Astrocyte (in vitro differentiated cells and primary cell): ENCODE data around the gene DDIT4L. TPM values are rescaled to one million over a fixed set of nuclear protein-coding genes. Genes with fewer than 3 reads are reported as not detected.

Experiments used
- DNase-seq: peaks from one replicate; pipeline ENCODE4 v3.0.0-alpha.2; 2010; ENCODE audit warnings: low read depth
- FAIRE-seq: peaks from 2 replicates; lab custom pipeline; 2011; peaks lifted over from hg19 to GRCh38; lab: Jason Lieb, UNC
- H2AFZ ChIP-seq: 2 replicates; pipeline ENCODE4 v1.6.0; 2012; ENCODE audit warnings: low read depth, low read length, inconsistent platforms
- H3K27ac ChIP-seq: 2 replicates; pipeline ENCODE4 v1.5.1; 2011; ENCODE audit warnings: low read depth, low read length, inconsistent platforms
- H3K27me3 ChIP-seq: 2 replicates; pipeline ENCODE4 v1.6.0; 2011; ENCODE audit warnings: low read length, inconsistent platforms; ENCODE audit not compliant: insufficient read depth
- H3K36me3 ChIP-seq: 2 replicates; pipeline ENCODE4 v1.5.1; 2011; ENCODE audit warnings: low read length, inconsistent platforms; ENCODE audit not compliant: insufficient read depth
- H3K4me1 ChIP-seq: 2 replicates; pipeline ENCODE4 v1.5.1; 2011; ENCODE audit warnings: low read length, inconsistent platforms; ENCODE audit not compliant: insufficient read depth
- H3K4me2 ChIP-seq: 2 replicates; pipeline ENCODE4 v1.6.0; 2012; ENCODE audit warnings: low read length, inconsistent platforms
- H3K4me3 ChIP-seq: 2 replicates; pipeline ENCODE4 v1.5.1; 2011; ENCODE audit warnings: low read depth, mild to moderate bottlenecking, low read length, inconsistent platforms; ENCODE audit not compliant: insufficient read depth
- H3K79me2 ChIP-seq: 2 replicates; pipeline ENCODE4 v1.6.0; 2012; ENCODE audit warnings: mild to moderate bottlenecking, low read length, inconsistent platforms; ENCODE audit not compliant: insufficient read depth
- H3K9ac ChIP-seq: 2 replicates; pipeline ENCODE4 v1.6.0; 2012; ENCODE audit warnings: mild to moderate bottlenecking, low read length, inconsistent platforms
- H3K9me3 ChIP-seq: 2 replicates; pipeline ENCODE4 v1.5.1; 2012; ENCODE audit warnings: low read depth, mild to moderate bottlenecking, low read length, inconsistent platforms; ENCODE audit not compliant: insufficient read depth
- H4K20me1 ChIP-seq: 2 replicates; pipeline ENCODE4 v1.6.0; 2012; ENCODE audit warnings: low read length, inconsistent platforms; ENCODE audit not compliant: insufficient read depth
- H3K27ac Mint-ChIP-seq: one replicate; pipeline ENCODE4 v1.8.0; 2021; ENCODE audit warnings: mild to moderate bottlenecking, mixed read lengths; ENCODE audit not compliant: unreplicated experiment
- H3K27me3 Mint-ChIP-seq: one replicate; pipeline ENCODE4 v1.8.0; 2021; ENCODE audit warnings: low read depth, mixed read lengths; ENCODE audit not compliant: unreplicated experiment
- H3K36me3 Mint-ChIP-seq: one replicate; pipeline ENCODE4 v1.8.0; 2021; ENCODE audit warnings: low read depth, mixed read lengths; ENCODE audit not compliant: unreplicated experiment
- H3K4me1 Mint-ChIP-seq: one replicate; pipeline ENCODE4 v1.8.0; 2021; ENCODE audit warnings: low read depth, mixed read lengths; ENCODE audit not compliant: unreplicated experiment
- H3K4me3 Mint-ChIP-seq: one replicate; pipeline ENCODE4 v1.8.0; 2021; ENCODE audit warnings: mild to moderate bottlenecking, moderate library complexity, mixed read lengths; ENCODE audit not compliant: unreplicated experiment
- H3K9me3 Mint-ChIP-seq: one replicate; pipeline ENCODE4 v1.8.0; 2021; ENCODE audit warnings: mild to moderate bottlenecking, mixed read lengths; ENCODE audit not compliant: unreplicated experiment
- EZH2 ChIP-seq: IDR thresholded peaks from 2 replicates; pipeline ENCODE4 v1.6.1; 2012; ENCODE audit warnings: mild to moderate bottlenecking, low read length, inconsistent platforms; ENCODE audit not compliant: insufficient read depth
- total RNA-seq: library from RNA; stranded (reverse); gene quantifications from 2 replicates; pipeline ENCODE4 v1.2.1, GENCODE V29; 2021
- TF ChIP-seq, protein P1 (sequence below): IDR thresholded peaks from 2 replicates; pipeline ENCODE4 v1.5.1; 2011; ENCODE audit warnings: low read depth, mild to moderate bottlenecking, inconsistent platforms, low read length, moderate library complexity; ENCODE audit not compliant: insufficient read depth

Gene DDIT4L
- total RNA-seq, 1 donor from 2014 or later: 1.5 TPM

DNA sequence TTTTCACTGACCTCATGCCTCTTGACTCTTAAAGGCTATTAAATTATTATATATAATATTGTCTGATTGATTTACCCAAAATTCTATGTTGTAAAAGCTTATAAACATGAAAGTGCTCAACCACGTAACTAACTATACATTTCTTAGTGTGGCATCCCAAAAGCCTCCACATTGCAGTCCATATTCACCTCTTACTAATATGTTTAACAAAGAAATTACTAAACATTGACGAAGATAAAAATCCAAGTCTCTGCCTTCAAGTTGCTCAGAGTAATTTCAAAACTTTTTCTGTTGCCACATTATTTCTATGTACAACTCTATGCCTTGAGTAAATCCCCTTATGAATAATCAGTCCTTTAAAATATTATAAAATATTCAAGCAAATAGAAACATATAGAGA lies 14.4 kb downstream of the DDIT4L start:
- H3K27me3 Mint-ChIP-seq: no peaks in the 10 kb centered on the region
- H3K9me3 ChIP-seq: no peaks in the 10 kb centered on the region

GRCh38 chr4:100174985-100175383 lies 15.3 kb downstream of the DDIT4L start:
- H3K4me3 Mint-ChIP-seq: no peak overlapping the region
- no peaks in the 10 kb centered on the region for H3K9me3 ChIP-seq
- H3K4me2 ChIP-seq: no peak overlapping the region
- no peak overlapping the region for H3K27ac Mint-ChIP-seq
- TF ChIP-seq, protein P1, sequence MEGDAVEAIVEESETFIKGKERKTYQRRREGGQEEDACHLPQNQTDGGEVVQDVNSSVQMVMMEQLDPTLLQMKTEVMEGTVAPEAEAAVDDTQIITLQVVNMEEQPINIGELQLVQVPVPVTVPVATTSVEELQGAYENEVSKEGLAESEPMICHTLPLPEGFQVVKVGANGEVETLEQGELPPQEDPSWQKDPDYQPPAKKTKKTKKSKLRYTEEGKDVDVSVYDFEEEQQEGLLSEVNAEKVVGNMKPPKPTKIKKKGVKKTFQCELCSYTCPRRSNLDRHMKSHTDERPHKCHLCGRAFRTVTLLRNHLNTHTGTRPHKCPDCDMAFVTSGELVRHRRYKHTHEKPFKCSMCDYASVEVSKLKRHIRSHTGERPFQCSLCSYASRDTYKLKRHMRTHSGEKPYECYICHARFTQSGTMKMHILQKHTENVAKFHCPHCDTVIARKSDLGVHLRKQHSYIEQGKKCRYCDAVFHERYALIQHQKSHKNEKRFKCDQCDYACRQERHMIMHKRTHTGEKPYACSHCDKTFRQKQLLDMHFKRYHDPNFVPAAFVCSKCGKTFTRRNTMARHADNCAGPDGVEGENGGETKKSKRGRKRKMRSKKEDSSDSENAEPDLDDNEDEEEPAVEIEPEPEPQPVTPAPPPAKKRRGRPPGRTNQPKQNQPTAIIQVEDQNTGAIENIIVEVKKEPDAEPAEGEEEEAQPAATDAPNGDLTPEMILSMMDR: no peak
- TF ChIP-seq EZH2: no peak
- H3K4me3 ChIP-seq: no peak overlapping the region
- no peak for DNase-seq
- no peaks in the 10 kb centered on the region for H3K4me1 ChIP-seq
- no peaks in the 10 kb centered on the region for H4K20me1 ChIP-seq
- no peak overlapping the region for H3K9ac ChIP-seq
- no peak for FAIRE-seq
- no peak overlapping the region for H2AFZ ChIP-seq
- no peaks in the 10 kb centered on the region for H3K36me3 Mint-ChIP-seq
- no peaks in the 10 kb centered on the region for H3K27me3 ChIP-seq
- H3K27ac ChIP-seq: no peak overlapping the region
- no peaks in the 10 kb centered on the region for H3K27me3 Mint-ChIP-seq
- no peaks in the 10 kb centered on the region for H3K4me1 Mint-ChIP-seq
- no peaks in the 10 kb centered on the region for H3K36me3 ChIP-seq
- H3K79me2 ChIP-seq: no peaks in the 10 kb centered on the region
- no peaks in the 10 kb centered on the region for H3K9me3 Mint-ChIP-seq

More for the DNA sequence above, 14.4 kb downstream of the DDIT4L start:
- TF ChIP-seq, protein P1: no peak
- no peak for TF ChIP-seq EZH2
- no peak overlapping the region for H3K27ac ChIP-seq
- H3K4me3 Mint-ChIP-seq: no peak overlapping the region
- H3K4me1 ChIP-seq: no peaks in the 10 kb centered on the region
- H3K36me3 ChIP-seq: no peaks in the 10 kb centered on the region
- no peak overlapping the region for H3K4me3 ChIP-seq
- FAIRE-seq: no peak
- no peaks in the 10 kb centered on the region for H3K27me3 ChIP-seq
- no peak overlapping the region for H3K4me2 ChIP-seq
- DNase-seq: no peak
- H3K9me3 Mint-ChIP-seq: no peaks in the 10 kb centered on the region
- no peak overlapping the region for H3K27ac Mint-ChIP-seq
- no peaks in the 10 kb centered on the region for H3K79me2 ChIP-seq
- H3K4me1 Mint-ChIP-seq: no peaks in the 10 kb centered on the region
- no peak overlapping the region for H2AFZ ChIP-seq
- no peaks in the 10 kb centered on the region for H4K20me1 ChIP-seq
- H3K36me3 Mint-ChIP-seq: no peaks in the 10 kb centered on the region
- no peak overlapping the region for H3K9ac ChIP-seq

- H3K9me3 ChIP-seq: no peaks in the 10 kb centered on the region
- H3K27ac ChIP-seq: no peak overlapping the region
- no peak overlapping the region for H3K4me2 ChIP-seq
- H4K20me1 ChIP-seq: no peaks in the 10 kb centered on the region
- no peak overlapping the region for H3K9ac ChIP-seq
- H3K36me3 ChIP-seq: no peaks in the 10 kb centered on the region
- no peaks in the 10 kb centered on the region for H3K4me1 ChIP-seq
- H3K27me3 ChIP-seq: no peaks in the 10 kb centered on the region
- TF ChIP-seq EZH2: no peak
- TF ChIP-seq, protein P1: no peak
- Mint-ChIP-seq H3K27me3 (no peaks in the 10 kb centered on the region), H3K27ac (no peak overlapping the region), H3K36me3 (no peaks in the 10 kb centered on the region), H3K4me1 (no peaks in the 10 kb centered on the region), H3K9me3 (no peaks in the 10 kb centered on the region), H3K4me3 (no peak overlapping the region)
- no peak for FAIRE-seq
- no peak overlapping the region for H3K4me3 ChIP-seq
- DNase-seq: no peak
- no peak overlapping the region for H2AFZ ChIP-seq
- no peaks in the 10 kb centered on the region for H3K79me2 ChIP-seq
Observed at GRCh38 chr4:100170986-100171385, 19.3 kb downstream of the DDIT4L start.
